Activated T-cell treated with anti-CD3 and anti-CD28 coated beads, Interleukin-2, amount 50 U/mL, for 4 hours (primary cell): Measurements from ENCODE around the gene SLCO2A1. TPM values are rescaled to one million over a fixed set of nuclear protein-coding genes. Genes with fewer than 3 reads are reported as not detected.

Source experiments
- ATAC-seq, 2 donors: fragments of 200-7000 bp; cut with Tn5 transposase; one replicate each; pipeline ENCODE4 v1.10.0; 2021
- DNase-seq: peaks from one replicate; pipeline ENCODE4 v3.0.0-alpha.2; 2020
- H3K27me3 Mint-ChIP-seq: one replicate; pipeline ENCODE4 v1.8.0; 2021; ENCODE audit warnings: low read depth, mixed read lengths
- H3K36me3 Mint-ChIP-seq: one replicate; pipeline ENCODE4 v1.8.0; 2022; ENCODE audit warnings: mixed read lengths; ENCODE audit not compliant: insufficient read depth
- H3K4me1 Mint-ChIP-seq: one replicate; pipeline ENCODE4 v1.8.0; 2021; ENCODE audit warnings: low read depth, mixed read lengths
- H3K4me3 Mint-ChIP-seq: one replicate; pipeline ENCODE4 v1.8.0; 2021; ENCODE audit warnings: mild to moderate bottlenecking, moderate library complexity, mixed read lengths
- H3K9me3 Mint-ChIP-seq: one replicate; pipeline ENCODE4 v1.8.0; 2021; ENCODE audit warnings: mixed read lengths
- total RNA-seq, 3 donors: library from RNA; stranded (reverse); gene quantifications; one replicate each; pipeline ENCODE4 v1.2.1, GENCODE V29; 2021

SLCO2A1 gene
- total RNA-seq, 3 donors from 2014 or later: 0.08 to 0.15 TPM; not detected in 1

DNA sequence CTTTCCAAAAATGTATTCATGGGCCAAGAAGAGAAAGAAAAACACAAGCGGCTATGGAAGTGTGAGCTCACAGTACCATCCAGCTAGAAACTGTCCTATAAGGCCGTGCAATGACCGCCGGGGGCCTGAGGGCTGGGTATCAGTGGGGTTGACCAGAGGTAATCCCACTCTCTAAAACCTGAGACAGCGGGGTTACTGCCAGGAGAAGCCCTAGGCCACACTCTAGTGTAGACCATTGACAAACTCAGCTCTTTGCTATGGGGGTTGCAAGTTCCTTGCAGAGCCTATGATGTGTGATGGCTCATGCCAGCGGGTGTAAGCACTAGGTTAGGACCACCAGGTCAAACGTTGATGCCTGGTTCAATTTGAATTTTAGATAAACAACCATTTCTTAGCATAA lies 25.9 kb upstream of the SLCO2A1 start:
- ATAC-seq (no peak), DNase-seq (no peak)
- no peak overlapping the region for H3K4me3 Mint-ChIP-seq
- peaks cover 4% of the 10 kb centered on the region for H3K4me1 Mint-ChIP-seq
- H3K9me3 Mint-ChIP-seq: no peaks in the 10 kb centered on the region
- H3K27me3 Mint-ChIP-seq: peaks cover 4% of the 10 kb centered on the region
- no peaks in the 10 kb centered on the region for H3K36me3 Mint-ChIP-seq

- no peak for ATAC-seq
- H3K4me3 Mint-ChIP-seq: no peak overlapping the region
- H3K9me3 Mint-ChIP-seq: no peaks in the 10 kb centered on the region
Measured at GRCh38 chr3:134054881-134055280, 25.2 kb upstream of the SLCO2A1 start.

DNA sequence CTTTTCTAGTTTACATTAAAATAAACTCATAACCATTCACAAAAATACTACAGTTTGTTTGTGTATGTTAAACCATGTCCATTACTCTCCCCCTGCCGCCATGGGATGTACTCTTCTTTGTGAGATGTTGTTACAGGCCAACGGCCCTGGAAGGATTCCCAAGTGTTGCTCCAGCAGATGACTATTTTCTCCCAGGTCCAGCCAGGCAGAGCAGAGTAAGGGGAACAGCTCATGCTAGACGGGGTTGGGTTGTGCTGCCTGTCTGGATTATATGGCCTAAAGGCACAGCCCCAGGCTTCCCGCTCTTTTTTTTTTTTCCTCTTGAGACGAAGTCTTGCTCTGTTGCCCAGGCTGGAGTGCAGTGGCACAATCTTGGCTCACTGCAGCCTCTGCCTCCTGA lies 24.5 kb upstream of the SLCO2A1 start:
- Mint-ChIP-seq H3K27me3 (peaks cover 10% of the 10 kb centered on the region), H3K4me1 (peaks cover 4% of the 10 kb centered on the region), H3K36me3 (no peaks in the 10 kb centered on the region), H3K4me3 (no peak overlapping the region), H3K9me3 (no peaks in the 10 kb centered on the region)
- DNase-seq: no peak
- ATAC-seq: no peak

More at GRCh38 chr3:134054881-134055280, 25.2 kb upstream of the SLCO2A1 start:
- no peaks in the 10 kb centered on the region for H3K36me3 Mint-ChIP-seq
- H3K27me3 Mint-ChIP-seq: peaks cover 6% of the 10 kb centered on the region
- H3K4me1 Mint-ChIP-seq: peaks cover 4% of the 10 kb centered on the region
- DNase-seq: no peak

GRCh38 chr3:134052370-134052769 lies 22.6 kb upstream of the SLCO2A1 start:
- DNase-seq (no peak), ATAC-seq (no peak)
- Mint-ChIP-seq H3K27me3 (peaks cover 10% of the 10 kb centered on the region), H3K9me3 (no peaks in the 10 kb centered on the region), H3K4me3 (no peak overlapping the region), H3K4me1 (peaks cover 4% of the 10 kb centered on the region), H3K36me3 (no peaks in the 10 kb centered on the region)

DNA sequence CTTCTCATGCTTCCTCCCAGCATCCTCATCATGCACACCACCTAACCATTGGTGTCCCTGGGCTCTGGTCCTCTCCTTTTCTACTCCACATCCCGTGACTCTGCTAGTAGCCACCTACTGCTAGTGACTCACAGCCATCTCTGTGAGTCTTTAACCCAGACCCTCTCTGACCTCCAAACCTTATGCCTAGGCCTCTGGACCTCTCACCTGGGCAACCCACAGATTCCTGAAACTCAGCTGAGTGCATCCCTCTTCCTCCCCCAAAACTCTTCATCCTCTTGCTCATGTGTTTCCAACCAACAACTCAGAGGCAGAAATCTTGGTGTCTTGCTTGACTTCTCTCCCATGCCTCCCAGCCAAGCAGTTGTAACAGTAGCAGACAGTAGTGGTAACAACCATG lies 20.0 kb upstream of the SLCO2A1 start:
- Mint-ChIP-seq H3K4me3 (no peak overlapping the region), H3K4me1 (no peaks in the 10 kb centered on the region), H3K27me3 (peaks cover 7% of the 10 kb centered on the region), H3K36me3 (no peaks in the 10 kb centered on the region), H3K9me3 (peaks cover 9% of the 10 kb centered on the region)
- no peak for ATAC-seq
- no peak for DNase-seq

DNA sequence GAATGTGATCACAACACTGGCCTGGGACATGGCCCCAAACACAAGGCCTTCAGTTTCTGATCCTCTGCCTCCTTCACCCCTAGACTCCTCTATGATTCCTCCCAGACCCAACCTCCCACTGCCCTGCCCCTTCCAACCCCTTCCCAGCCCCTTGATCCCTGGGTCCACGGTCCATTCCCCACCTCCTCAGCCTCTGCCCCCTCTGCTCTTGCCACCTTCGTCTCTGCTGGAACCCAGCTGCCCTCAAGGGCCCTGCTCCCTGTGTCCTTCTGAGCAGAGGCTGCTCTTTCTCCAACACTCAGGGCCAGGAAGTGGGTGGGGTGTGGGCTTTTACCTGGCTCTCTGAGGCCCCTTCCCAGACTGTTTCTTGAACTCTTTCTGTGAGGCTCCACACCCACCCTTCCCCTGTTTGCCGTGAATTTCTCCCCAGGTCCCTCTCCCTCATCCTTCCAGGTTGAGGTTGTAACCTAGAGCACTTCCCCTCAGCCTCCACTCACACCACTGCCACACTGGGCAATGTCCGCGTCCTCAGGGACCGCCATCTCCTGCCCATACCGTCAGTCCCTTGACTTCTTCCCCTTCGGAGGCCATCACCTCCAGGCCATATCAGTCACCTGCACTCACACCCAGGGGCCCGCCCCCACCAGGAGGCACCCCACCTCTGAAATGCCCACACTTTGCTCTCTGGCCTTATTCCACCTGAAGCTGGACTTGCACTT lies 18.7 kb upstream of the SLCO2A1 start:
- no peaks in the 10 kb centered on the region for H3K4me1 Mint-ChIP-seq
- no peaks in the 10 kb centered on the region for H3K36me3 Mint-ChIP-seq
- no peak overlapping the region for H3K4me3 Mint-ChIP-seq
- ATAC-seq (no peak), DNase-seq (no peak)
- H3K27me3 Mint-ChIP-seq: peaks cover 7% of the 10 kb centered on the region
- peaks cover 10% of the 10 kb centered on the region for H3K9me3 Mint-ChIP-seq

DNA sequence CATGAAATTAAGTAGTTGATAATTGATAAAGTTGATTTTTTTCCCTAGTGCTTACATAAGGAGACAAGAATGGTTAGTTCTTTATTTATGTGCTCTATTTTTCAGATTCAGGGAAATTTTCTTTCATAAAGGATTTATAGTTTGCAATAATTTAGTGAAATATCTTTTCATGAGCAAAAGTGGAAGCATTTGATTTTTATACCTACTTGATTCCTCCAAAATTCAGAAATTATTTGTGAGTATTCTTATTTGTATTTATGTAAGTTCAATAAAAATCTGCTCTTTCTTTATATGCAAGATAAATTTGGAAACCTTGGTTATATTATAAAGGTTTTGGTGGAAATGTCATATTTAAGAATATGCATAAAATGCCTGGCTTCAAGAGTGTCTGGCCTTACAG lies 14.7 kb upstream of the SLCO2A1 start:
- no peak overlapping the region for H3K4me3 Mint-ChIP-seq
- DNase-seq: no peak
- no peak for ATAC-seq
- H3K4me1 Mint-ChIP-seq: no peaks in the 10 kb centered on the region
- H3K27me3 Mint-ChIP-seq: no peaks in the 10 kb centered on the region
- H3K36me3 Mint-ChIP-seq: no peaks in the 10 kb centered on the region
- peaks cover 10% of the 10 kb centered on the region for H3K9me3 Mint-ChIP-seq

- no peak for ATAC-seq
- H3K36me3 Mint-ChIP-seq: no peaks in the 10 kb centered on the region
- H3K27me3 Mint-ChIP-seq: peaks cover 6% of the 10 kb centered on the region
- peaks cover 5% of the 10 kb centered on the region for H3K9me3 Mint-ChIP-seq
- no peak overlapping the region for H3K4me3 Mint-ChIP-seq
- H3K4me1 Mint-ChIP-seq: no peaks in the 10 kb centered on the region
- DNase-seq: no peak
Measured at GRCh38 chr3:134040066-134040465, 10.3 kb upstream of the SLCO2A1 start.

GRCh38 chr3:134039161-134039862 lies 9.6 kb upstream of the SLCO2A1 start:
- no peaks in the 10 kb centered on the region for H3K9me3 Mint-ChIP-seq

DNA sequence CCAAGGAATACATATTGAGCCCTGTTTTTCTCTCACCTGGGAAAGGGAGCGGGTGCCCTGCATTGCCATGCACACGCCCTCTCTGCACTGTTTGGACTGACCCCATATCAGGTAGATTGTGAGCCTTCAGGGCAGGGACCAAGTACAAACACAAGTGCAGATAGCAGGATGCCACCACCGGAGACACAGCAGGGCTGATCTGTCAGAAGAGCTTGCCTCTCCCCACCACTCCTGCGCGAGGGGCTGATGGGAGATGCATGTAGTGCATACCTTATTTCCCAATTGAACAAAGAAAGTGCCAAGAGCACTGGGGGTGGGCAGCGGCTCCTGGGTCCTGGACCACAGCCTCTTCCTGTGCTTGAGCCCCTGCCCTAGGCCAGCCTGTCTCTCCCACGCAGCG lies 9.0 kb upstream of the SLCO2A1 start:
- peaks cover 6% of the 10 kb centered on the region for H3K27me3 Mint-ChIP-seq
- no peaks in the 10 kb centered on the region for H3K36me3 Mint-ChIP-seq
- no peaks in the 10 kb centered on the region for H3K9me3 Mint-ChIP-seq
- DNase-seq (no peak), ATAC-seq (no peak)
- H3K4me3 Mint-ChIP-seq: no peak overlapping the region
- no peaks in the 10 kb centered on the region for H3K4me1 Mint-ChIP-seq

More at GRCh38 chr3:134039161-134039862, 9.6 kb upstream of the SLCO2A1 start:
- Mint-ChIP-seq H3K4me1 (no peaks in the 10 kb centered on the region), H3K4me3 (no peak overlapping the region), H3K27me3 (peaks cover 6% of the 10 kb centered on the region), H3K36me3 (no peaks in the 10 kb centered on the region)
- no peak for ATAC-seq
- no peak for DNase-seq

GRCh38 chr3:134038071-134038491 lies 8.4 kb upstream of the SLCO2A1 start:
- H3K9me3 Mint-ChIP-seq: no peaks in the 10 kb centered on the region
- ATAC-seq: no peak
- H3K36me3 Mint-ChIP-seq: no peaks in the 10 kb centered on the region

GRCh38 chr3:134037168-134037567 lies 7.4 kb upstream of the SLCO2A1 start:
- H3K4me1 Mint-ChIP-seq: no peaks in the 10 kb centered on the region
- DNase-seq (no peak), ATAC-seq (no peak)
- H3K27me3 Mint-ChIP-seq: peaks cover 12% of the 10 kb centered on the region
- no peak overlapping the region for H3K4me3 Mint-ChIP-seq
- no peaks in the 10 kb centered on the region for H3K36me3 Mint-ChIP-seq
- no peaks in the 10 kb centered on the region for H3K9me3 Mint-ChIP-seq

More at GRCh38 chr3:134038071-134038491, 8.4 kb upstream of the SLCO2A1 start:
- Mint-ChIP-seq H3K27me3 (peaks cover 7% of the 10 kb centered on the region), H3K4me3 (no peak overlapping the region), H3K4me1 (no peaks in the 10 kb centered on the region)
- DNase-seq: no peak

- no peaks in the 10 kb centered on the region for H3K4me1 Mint-ChIP-seq
- H3K36me3 Mint-ChIP-seq: no peaks in the 10 kb centered on the region
- ATAC-seq (no peak), DNase-seq (no peak)
- peaks cover 18% of the 10 kb centered on the region for H3K27me3 Mint-ChIP-seq
- no peak overlapping the region for H3K4me3 Mint-ChIP-seq
- H3K9me3 Mint-ChIP-seq: no peaks in the 10 kb centered on the region
Measured at GRCh38 chr3:134036291-134036690, 6.6 kb upstream of the SLCO2A1 start.

- H3K9me3 Mint-ChIP-seq: no peaks in the 10 kb centered on the region
- no peaks in the 10 kb centered on the region for H3K36me3 Mint-ChIP-seq
- peaks cover 22% of the 10 kb centered on the region for H3K27me3 Mint-ChIP-seq
- DNase-seq: no peak
- no peak for ATAC-seq
- H3K4me3 Mint-ChIP-seq: no peak overlapping the region
- no peaks in the 10 kb centered on the region for H3K4me1 Mint-ChIP-seq
Measured at GRCh38 chr3:134035836-134036235, 6.1 kb upstream of the SLCO2A1 start.
